A549 (cell line): ENCODE data around the gene PLEKHA1.

ENCODE experiments used
- CHD4 ChIP-seq: fragments of 200-600 bp; sonication (generic); IDR thresholded peaks from 2 replicates; pipeline ENCODE4 v1.6.1; 2016; ENCODE audit warnings: antibody characterized with exemption, mild to moderate bottlenecking, borderline replicate concordance
- CTCF ChIP-seq: fragments of >200 bp; sonication (Bioruptor Twin); formaldehyde crosslinking; IDR thresholded peaks from 3 replicates; pipeline ENCODE4 v1.5.1; 2016

GRCh38 chr10:122473116-122473515 is 98.6 kb downstream of the PLEKHA1 start:
- TF ChIP-seq CHD4 (no peak), CTCF (no peak)
